ENCODE results near the gene KCNK15. TPM values are rescaled to one million over a fixed set of nuclear protein-coding genes. Genes with fewer than 3 reads are reported as not detected.
"Not testable (repeated sequence)": the region's sequence is repeated elsewhere in the genome, so short reads cannot be mapped to it uniquely, and the experiment has no call there.

The KCNK15 gene
- total RNA-seq (2021; fragmentation: NEBNext Ultra II Directional; extraction: Animal tissue kit (Norgen Biotek cat#: 25700)): under 1 TPM in 5 of 6 experiments, not detected in 1; 0.07 to 0.28 (median 0.21) TPM
- long read RNA-seq, partial matches to known transcripts: 0 of 2 reads
- long read RNA-seq, other reads (novel, unspliced or antisense): 1 of 2 reads

DNA sequence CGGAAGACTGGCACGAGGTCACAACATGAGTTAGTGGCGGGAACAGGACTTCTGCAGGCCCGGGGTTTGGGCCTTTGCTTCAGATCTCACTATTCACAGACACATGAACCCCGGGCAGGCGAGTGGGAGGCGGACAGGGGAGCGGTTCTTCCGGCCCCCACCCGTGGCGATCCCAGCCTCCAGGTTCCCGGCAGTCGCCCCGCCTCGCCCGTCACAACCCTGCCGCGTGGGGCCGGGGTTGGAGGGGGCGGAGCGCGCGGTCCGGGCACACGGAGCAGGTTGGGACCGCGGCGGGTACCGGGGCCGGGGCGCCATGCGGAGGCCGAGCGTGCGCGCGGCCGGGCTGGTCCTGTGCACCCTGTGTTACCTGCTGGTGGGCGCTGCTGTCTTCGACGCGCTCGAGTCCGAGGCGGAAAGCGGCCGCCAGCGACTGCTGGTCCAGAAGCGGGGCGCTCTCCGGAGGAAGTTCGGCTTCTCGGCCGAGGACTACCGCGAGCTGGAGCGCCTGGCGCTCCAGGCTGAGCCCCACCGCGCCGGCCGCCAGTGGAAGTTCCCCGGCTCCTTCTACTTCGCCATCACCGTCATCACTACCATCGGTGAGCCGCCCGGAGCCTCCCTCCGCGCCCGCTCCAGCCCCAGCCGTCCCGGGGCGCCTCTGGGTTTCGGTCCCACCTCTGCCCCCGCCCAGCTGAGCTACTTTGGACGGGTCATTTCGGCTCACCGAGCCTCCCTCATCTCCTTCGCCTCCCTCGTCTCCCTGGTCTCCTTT lies at the start of gene KCNK15:
KCNK15 (plus strand) TSS at position 268 of the 769 bp plus-strand sequence; CDS start at position 314, 46 bp downstream.
- H3K36me3 Mint-ChIP-seq (ENCODE audit: low read depth): no peaks in the 10 kb centered on the region
- H3K27ac Mint-ChIP-seq: no peak within 1 kb of the TSS
- H3K27me3 Mint-ChIP-seq (ENCODE audit: insufficient read depth): peaks cover 26% of the 10 kb centered on the region
- H3K9me3 Mint-ChIP-seq: no peaks in the 10 kb centered on the region
- H3K4me1 Mint-ChIP-seq (ENCODE audit: low read depth): peaks cover 6% of the 10 kb centered on the region; the same call in 1 of the 2 replicates
- no peak for DNase-seq
- peak within 1 kb of the TSS; percentile 65 for H3K4me3 Mint-ChIP-seq
- TF ChIP-seq, protein P1, sequence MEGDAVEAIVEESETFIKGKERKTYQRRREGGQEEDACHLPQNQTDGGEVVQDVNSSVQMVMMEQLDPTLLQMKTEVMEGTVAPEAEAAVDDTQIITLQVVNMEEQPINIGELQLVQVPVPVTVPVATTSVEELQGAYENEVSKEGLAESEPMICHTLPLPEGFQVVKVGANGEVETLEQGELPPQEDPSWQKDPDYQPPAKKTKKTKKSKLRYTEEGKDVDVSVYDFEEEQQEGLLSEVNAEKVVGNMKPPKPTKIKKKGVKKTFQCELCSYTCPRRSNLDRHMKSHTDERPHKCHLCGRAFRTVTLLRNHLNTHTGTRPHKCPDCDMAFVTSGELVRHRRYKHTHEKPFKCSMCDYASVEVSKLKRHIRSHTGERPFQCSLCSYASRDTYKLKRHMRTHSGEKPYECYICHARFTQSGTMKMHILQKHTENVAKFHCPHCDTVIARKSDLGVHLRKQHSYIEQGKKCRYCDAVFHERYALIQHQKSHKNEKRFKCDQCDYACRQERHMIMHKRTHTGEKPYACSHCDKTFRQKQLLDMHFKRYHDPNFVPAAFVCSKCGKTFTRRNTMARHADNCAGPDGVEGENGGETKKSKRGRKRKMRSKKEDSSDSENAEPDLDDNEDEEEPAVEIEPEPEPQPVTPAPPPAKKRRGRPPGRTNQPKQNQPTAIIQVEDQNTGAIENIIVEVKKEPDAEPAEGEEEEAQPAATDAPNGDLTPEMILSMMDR (IDR thresholded peaks at IDR 0.05): no peak

DNA sequence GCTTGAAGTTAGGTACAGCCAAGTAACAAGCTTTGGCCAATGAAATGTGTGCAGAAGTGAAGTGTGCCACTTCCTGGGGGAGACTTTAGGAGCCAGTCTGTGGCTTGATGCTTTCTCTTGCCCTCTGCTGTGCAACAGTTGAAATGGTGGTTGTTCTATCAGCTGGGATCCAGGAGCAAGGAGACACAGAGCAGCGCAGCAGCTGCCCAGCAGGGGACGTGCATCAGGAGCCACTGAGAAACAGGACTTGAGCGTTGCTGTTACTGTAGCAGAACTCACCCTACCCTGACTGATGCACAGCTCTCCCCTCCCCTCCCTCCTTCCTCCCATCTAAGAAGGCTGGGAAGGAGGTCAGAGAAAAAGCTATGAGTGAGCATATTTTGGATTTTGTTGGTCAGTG lies 49.4 kb upstream of the KCNK15 start:
- TF ChIP-seq, protein P1 (IDR thresholded peaks at IDR 0.05): peak; percentile 41; the same call in 1 of the 2 replicates
- Mint-ChIP-seq H3K9me3 (peaks cover 12% of the 10 kb centered on the region), H3K27me3 (ENCODE audit: insufficient read depth) (peaks cover 3% of the 10 kb centered on the region), H3K4me3 (peak overlapping the region; percentile 39; the same call in 1 of the 2 replicates), H3K4me1 (ENCODE audit: low read depth) (peaks cover 76% of the 10 kb centered on the region), H3K27ac (peak overlapping the region; percentile 73), H3K36me3 (ENCODE audit: low read depth) (peaks cover 13% of the 10 kb centered on the region)
- DNase-seq: no peak

DNA sequence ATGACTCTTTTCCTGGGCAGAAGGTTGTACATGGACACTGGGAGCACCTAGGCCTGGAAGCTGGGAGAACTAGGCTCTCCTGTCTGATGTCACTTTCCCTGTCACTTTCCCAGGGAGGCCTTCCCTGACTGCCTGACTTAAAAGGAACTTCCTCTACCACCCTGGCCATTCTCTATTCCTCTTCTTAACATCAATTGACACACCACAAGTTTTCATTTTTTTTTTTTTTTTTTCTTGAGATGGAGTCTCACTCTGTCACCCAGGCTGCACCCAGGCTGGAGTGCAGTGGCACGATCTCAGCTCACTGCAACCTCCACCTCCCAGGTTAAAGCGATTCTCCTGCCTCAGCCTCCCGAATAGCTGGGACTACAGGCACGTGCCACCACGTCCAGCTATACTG lies 48.6 kb upstream of the KCNK15 start:
- not testable (repeated sequence) for H3K9me3 Mint-ChIP-seq; H3K27ac Mint-ChIP-seq; DNase-seq; H3K27me3 Mint-ChIP-seq (ENCODE audit: insufficient read depth); H3K4me3 Mint-ChIP-seq; H3K36me3 Mint-ChIP-seq (ENCODE audit: low read depth)
- H3K4me1 Mint-ChIP-seq (ENCODE audit: low read depth): peaks cover 76% of the 10 kb centered on the region

DNA sequence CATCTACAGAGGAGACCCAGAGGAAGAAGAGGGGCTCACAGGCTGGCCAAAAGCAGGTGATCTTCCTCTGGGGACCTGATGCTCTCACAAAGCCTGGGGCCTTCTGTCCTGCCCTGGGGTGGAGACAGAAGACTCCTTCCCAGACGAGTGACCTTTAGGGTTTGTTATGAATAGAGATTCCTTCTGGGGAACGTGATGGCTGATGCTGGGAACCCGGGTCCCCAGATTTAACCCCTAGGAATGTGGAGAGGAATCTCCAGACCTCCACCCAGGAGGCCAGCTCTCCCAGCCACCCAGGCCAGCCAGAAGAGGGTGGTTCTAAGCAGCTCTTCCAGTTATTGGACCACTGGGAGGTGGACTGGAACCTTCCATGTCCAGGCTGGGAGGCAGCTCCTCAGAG lies 47.3 kb upstream of the KCNK15 start:
- Mint-ChIP-seq H3K9me3 (peaks cover 6% of the 10 kb centered on the region; the same call in 1 of the 2 replicates), H3K4me3 (no peak overlapping the region), H3K27ac (no peak overlapping the region; the same call in 1 of the 2 replicates), H3K36me3 (ENCODE audit: low read depth) (0 out of 2 replicates have a peak, but pooled peaks cover 6% of the 10 kb centered on the region), H3K4me1 (ENCODE audit: low read depth) (peaks cover 74% of the 10 kb centered on the region), H3K27me3 (ENCODE audit: insufficient read depth) (peaks cover 3% of the 10 kb centered on the region)
- TF ChIP-seq, protein P1 (IDR thresholded peaks at IDR 0.05): no peak
- DNase-seq: no peak

DNA sequence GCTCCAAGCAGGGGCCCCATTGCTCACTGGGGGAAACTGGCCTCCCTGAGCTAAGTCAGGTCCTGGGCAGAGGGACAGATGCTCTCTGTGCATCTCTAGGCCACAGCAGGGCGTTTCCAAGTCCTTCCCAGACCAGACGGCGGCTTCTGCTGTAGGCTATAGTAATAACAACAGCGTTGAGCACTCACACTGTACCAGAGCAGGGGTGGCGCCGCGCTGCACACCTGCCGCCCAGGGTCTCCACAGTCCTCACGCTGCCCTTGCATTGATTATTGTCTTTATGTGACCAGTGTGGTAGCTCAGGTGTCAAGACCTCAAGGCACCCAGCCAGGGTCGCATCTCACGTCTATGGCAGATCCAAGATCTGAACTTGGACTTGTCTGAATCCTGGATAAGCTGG lies 45.4 kb upstream of the KCNK15 start:
- peaks cover 3% of the 10 kb centered on the region for H3K27me3 Mint-ChIP-seq (ENCODE audit: insufficient read depth)
- peaks cover 6% of the 10 kb centered on the region; the same call in 1 of the 2 replicates for H3K9me3 Mint-ChIP-seq
- 0 out of 2 replicates have a peak, but pooled peaks cover 6% of the 10 kb centered on the region for H3K36me3 Mint-ChIP-seq (ENCODE audit: low read depth)
- DNase-seq: no peak
- no peak overlapping the region for H3K27ac Mint-ChIP-seq
- peaks cover 74% of the 10 kb centered on the region for H3K4me1 Mint-ChIP-seq (ENCODE audit: low read depth)
- TF ChIP-seq, protein P1 (IDR thresholded peaks at IDR 0.05): no peak
- H3K4me3 Mint-ChIP-seq: no peak overlapping the region

All from HFFc6 (cell line).